RWPE2 (cell line): ENCODE measurements around the gene ZNF8.

Experiments
- ATAC-seq: fragments of 200-7000 bp; cut with Tn5 transposase; 3 replicates; pipeline ENCODE4 v1.9.1; 2021; ENCODE audit warnings: low read depth
- DNase-seq: peaks from one replicate; pipeline ENCODE4 v3.0.0-alpha.2; 2020; ENCODE audit warnings: low spot score
- H3K27ac ChIP-seq: fragments of 450-650 bp; 2 replicates; pipeline ENCODE4 v1.5.1; 2017; ENCODE audit warnings: mild to moderate bottlenecking; ENCODE audit not compliant: poor library complexity, severe bottlenecking
- H3K27me3 ChIP-seq: fragments of 250-450 bp; sonication (Bioruptor Pico); 2 replicates; pipeline ENCODE4 v1.5.1; 2021; ENCODE audit warnings: mild to moderate bottlenecking, moderate library complexity; ENCODE audit not compliant: insufficient read depth, poor library complexity, severe bottlenecking
- H3K36me3 ChIP-seq: fragments of 250-450 bp; sonication (Bioruptor Pico); 2 replicates; pipeline ENCODE4 v1.5.1; 2020; ENCODE audit warnings: low read depth, mild to moderate bottlenecking, moderate library complexity
- H3K4me1 ChIP-seq: fragments of 250-450 bp; sonication (Bioruptor Pico); 2 replicates; pipeline ENCODE4 v1.5.1; 2021; ENCODE audit warnings: mild to moderate bottlenecking, moderate library complexity; ENCODE audit not compliant: insufficient read depth, poor library complexity, severe bottlenecking
- H3K4me3 ChIP-seq: fragments of 250-450 bp; sonication (Bioruptor Pico); 2 replicates; pipeline ENCODE4 v1.5.1; 2021; ENCODE audit warnings: mild to moderate bottlenecking, moderate library complexity; ENCODE audit not compliant: severe bottlenecking
- H3K9me3 ChIP-seq: fragments of 250-450 bp; sonication (Bioruptor Pico); 2 replicates; pipeline ENCODE4 v1.5.1; 2021; ENCODE audit warnings: mild to moderate bottlenecking, moderate library complexity; ENCODE audit not compliant: severe bottlenecking
- TF ChIP-seq, protein P1 (sequence below): fragments of 450-650 bp; IDR thresholded peaks from one replicate; pipeline ENCODE4 v1.5.1; 2017; ENCODE audit warnings: mild to moderate bottlenecking, moderate library complexity; ENCODE audit not compliant: poor library complexity, severe bottlenecking

The ZNF8 gene

GRCh38 chr19:58330458-58330857, 51.7 kb downstream of the ZNF8 start:
- Histone ChIP-seq H3K4me1 (no peaks in the 10 kb centered on the region), H3K27me3 (no peaks in the 10 kb centered on the region), H3K27ac (no peak overlapping the region), H3K9me3 (no peaks in the 10 kb centered on the region), H3K36me3 (no peaks in the 10 kb centered on the region), H3K4me3 (no peak overlapping the region)
- ATAC-seq = peak; percentile 35; the same call in 2 of the 3 replicates
- DNase-seq = no peak
- TF ChIP-seq, protein P1, sequence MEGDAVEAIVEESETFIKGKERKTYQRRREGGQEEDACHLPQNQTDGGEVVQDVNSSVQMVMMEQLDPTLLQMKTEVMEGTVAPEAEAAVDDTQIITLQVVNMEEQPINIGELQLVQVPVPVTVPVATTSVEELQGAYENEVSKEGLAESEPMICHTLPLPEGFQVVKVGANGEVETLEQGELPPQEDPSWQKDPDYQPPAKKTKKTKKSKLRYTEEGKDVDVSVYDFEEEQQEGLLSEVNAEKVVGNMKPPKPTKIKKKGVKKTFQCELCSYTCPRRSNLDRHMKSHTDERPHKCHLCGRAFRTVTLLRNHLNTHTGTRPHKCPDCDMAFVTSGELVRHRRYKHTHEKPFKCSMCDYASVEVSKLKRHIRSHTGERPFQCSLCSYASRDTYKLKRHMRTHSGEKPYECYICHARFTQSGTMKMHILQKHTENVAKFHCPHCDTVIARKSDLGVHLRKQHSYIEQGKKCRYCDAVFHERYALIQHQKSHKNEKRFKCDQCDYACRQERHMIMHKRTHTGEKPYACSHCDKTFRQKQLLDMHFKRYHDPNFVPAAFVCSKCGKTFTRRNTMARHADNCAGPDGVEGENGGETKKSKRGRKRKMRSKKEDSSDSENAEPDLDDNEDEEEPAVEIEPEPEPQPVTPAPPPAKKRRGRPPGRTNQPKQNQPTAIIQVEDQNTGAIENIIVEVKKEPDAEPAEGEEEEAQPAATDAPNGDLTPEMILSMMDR = no peak

GRCh38 chr19:58332697-58333096, 53.9 kb downstream of the ZNF8 start:
- no peak overlapping the region for H3K4me3 ChIP-seq
- H3K27me3 ChIP-seq = no peaks in the 10 kb centered on the region
- 0 out of 2 replicates have a peak, but pooled peaks cover 3% of the 10 kb centered on the region for H3K36me3 ChIP-seq
- H3K4me1 ChIP-seq = no peaks in the 10 kb centered on the region
- TF ChIP-seq, protein P1 = no peak
- ATAC-seq (no peak), DNase-seq (no peak)
- H3K9me3 ChIP-seq = no peaks in the 10 kb centered on the region
- H3K27ac ChIP-seq = no peak overlapping the region

GRCh38 chr19:58334691-58335249, 56.0 kb downstream of the ZNF8 start:
- ATAC-seq (no peak), DNase-seq (no peak)
- Histone ChIP-seq H3K4me1 (no peaks in the 10 kb centered on the region), H3K4me3 (no peak overlapping the region), H3K9me3 (no peaks in the 10 kb centered on the region), H3K27me3 (no peaks in the 10 kb centered on the region), H3K36me3 (peaks cover 6% of the 10 kb centered on the region), H3K27ac (no peak overlapping the region)
- TF ChIP-seq, protein P1 = no peak

DNA sequence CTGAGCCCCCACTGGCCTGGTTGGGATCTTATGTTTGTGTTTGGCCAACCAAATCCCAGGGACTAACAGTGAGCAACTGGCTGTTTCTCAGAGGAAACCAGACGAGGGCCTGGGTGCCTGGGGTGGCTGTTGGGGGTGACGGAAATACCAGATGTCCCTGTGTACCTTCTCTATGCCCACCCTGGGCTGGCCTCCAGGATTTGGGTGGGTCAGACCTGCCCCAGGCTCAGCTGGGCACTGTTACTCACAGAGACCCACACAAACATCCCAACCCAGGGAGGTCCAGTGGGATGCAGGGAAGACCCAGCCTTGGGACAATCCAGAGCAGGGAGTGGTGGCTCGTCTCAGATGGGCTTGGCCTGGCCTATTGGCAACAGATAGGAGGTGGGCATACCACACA, 56.9 kb downstream of the ZNF8 start:
- no peak overlapping the region for H3K4me3 ChIP-seq
- no peaks in the 10 kb centered on the region for H3K4me1 ChIP-seq
- H3K9me3 ChIP-seq = no peaks in the 10 kb centered on the region
- no peak overlapping the region for H3K27ac ChIP-seq
- peaks cover 6% of the 10 kb centered on the region for H3K36me3 ChIP-seq
- TF ChIP-seq, protein P1 = no peak
- no peak for DNase-seq
- H3K27me3 ChIP-seq = no peaks in the 10 kb centered on the region
- ATAC-seq = no peak

DNA sequence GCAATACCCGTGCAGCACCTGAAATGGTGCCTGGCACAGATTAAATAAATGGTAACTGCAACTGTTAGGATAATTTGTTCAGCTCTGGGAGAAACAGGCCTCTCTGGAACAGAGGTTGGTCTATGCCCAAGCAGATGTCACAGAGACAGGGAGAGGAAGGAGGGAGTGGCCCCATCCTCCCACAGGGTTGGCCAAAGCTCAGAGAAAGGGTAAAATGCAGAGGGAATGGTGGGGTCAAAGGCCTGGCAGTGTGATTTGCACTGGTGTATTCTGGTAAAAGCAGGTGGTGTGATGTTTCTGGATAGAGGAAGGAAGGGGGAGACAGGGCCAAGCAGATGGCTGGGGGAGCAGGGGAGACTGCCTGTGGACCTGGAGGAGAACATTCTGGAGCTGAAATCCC, 57.5 kb downstream of the ZNF8 start:
- H3K9me3 ChIP-seq = no peaks in the 10 kb centered on the region
- no peaks in the 10 kb centered on the region for H3K27me3 ChIP-seq
- peaks cover 6% of the 10 kb centered on the region for H3K36me3 ChIP-seq
- TF ChIP-seq, protein P1 = no peak
- no peak overlapping the region for H3K4me3 ChIP-seq
- DNase-seq (no peak), ATAC-seq (no peak)
- no peak overlapping the region for H3K27ac ChIP-seq
- H3K4me1 ChIP-seq = no peaks in the 10 kb centered on the region
